Uterus (tissue), 2 donors: ENCODE data around the gene C6orf136.

Source experiments
- CTCF ChIP-seq, 4 experiments: fragments of 200-600 bp in 2 of 4; fragments of 450-650 bp in 2 of 4; sonication (generic) in 2 of 4; IDR thresholded peaks; one replicate each; pipeline ENCODE4 v1.5.1; 2016 to 2019; ENCODE audit warnings: antibody characterized with exemption in 4 of 4, mild to moderate bottlenecking in 2 of 4, moderate library complexity in 1 of 4
- POLR2A ChIP-seq, 2 donors: fragments of 450-650 bp; IDR thresholded peaks; one replicate each; pipeline ENCODE4 v1.6.1; 2016; ENCODE audit warnings: antibody characterized with exemption in 2 of 2, mild to moderate bottlenecking in 1 of 2, moderate library complexity in 1 of 2

DNA sequence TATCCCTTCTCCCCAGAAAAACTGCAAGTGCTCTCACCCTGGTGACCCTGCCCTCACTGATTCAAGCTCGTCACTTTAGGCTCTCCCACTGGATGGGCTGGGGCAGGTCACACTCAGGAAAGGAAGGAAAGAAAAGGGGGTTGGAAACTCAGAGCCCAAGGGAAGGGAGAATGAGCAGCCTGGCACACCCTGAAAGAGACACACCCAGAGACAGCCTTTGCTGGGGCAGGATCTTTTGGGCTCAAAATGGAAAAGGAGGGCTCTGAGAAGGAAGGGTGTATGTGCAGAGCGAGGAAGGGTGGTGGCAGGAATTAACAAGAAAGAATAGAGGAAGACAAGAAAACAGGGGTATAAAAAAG lies 37.0 kb downstream of the C6orf136 start:
- no peak for TF ChIP-seq POLR2A (IDR thresholded peaks at IDR 0.05)
- no peak for TF ChIP-seq CTCF (IDR thresholded peaks at IDR 0.05)
